Astrocyte of the spinal cord (primary cell): Measurements from ENCODE around the gene BNC2.

Experiments
- DNase-seq: peaks from one replicate; pipeline ENCODE4 v3.0.0; 2011; ENCODE audit warnings: low read depth, low spot score
- H3K4me3 ChIP-seq: 2 replicates; pipeline ENCODE4 v1.5.1; 2011; ENCODE audit warnings: low read depth, mild to moderate bottlenecking, low read length, moderate library complexity
- CTCF ChIP-seq: IDR thresholded peaks from 2 replicates; pipeline ENCODE4 v1.5.1; 2012; ENCODE audit warnings: low read depth, mild to moderate bottlenecking, low read length, inconsistent platforms
- in situ Hi-C: cut with HindIII; loops from 2 replicates; pipeline ENCODE4 v1.10.0; 2017; ENCODE audit warnings: low sequenced_read_pairs

Gene BNC2

DNA sequence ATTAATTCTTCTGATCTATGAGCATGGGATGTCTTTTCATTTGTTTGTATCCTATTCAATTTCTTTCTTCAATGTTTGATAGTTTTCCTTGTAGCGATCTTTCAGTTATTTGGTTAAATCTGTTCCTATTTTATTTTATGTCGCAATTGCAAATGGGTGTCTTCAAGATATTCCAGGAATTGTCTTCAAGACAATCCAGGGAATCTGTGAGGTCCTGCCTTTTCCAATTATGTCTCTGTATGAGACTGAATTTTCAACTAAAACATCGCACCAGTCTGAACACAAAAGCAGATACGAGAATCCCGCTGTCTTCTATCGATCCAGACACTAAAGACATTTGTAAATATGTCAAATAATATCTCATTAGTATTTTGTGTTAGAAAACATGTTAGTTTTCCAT, 485.5 kb downstream of the BNC2 start:
- DNase-seq = no peak
- in situ Hi-C loops = no loop called here
- no peak for TF ChIP-seq CTCF
- no peak overlapping the region for H3K4me3 ChIP-seq

DNA sequence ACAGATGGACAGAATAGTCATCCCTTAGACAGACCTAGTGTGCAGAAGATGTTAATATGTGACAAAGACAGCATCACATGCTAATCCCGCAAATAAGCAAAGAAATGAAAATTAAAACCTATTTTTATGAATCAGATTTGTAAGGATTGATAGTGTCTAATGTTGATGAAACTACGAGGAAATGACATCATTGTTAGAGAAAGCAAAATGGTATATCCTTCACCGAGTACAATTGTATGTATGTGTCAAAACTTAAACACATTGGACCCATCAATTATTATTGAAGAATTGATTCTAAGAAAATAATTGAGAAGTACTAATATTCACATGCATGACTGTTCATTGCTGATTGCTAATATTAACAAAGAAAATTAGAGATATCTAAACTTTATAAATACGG, 493.2 kb downstream of the BNC2 start:
- H3K4me3 ChIP-seq = no peak overlapping the region
- TF ChIP-seq CTCF = no peak
- in situ Hi-C loops = no loop called here
- no peak for DNase-seq

GRCh38 chr9:16371306-16371705, 499.2 kb downstream of the BNC2 start:
- TF ChIP-seq CTCF = no peak
- H3K4me3 ChIP-seq = no peak overlapping the region
- in situ Hi-C loops = no loop called here
- DNase-seq = no peak

DNA sequence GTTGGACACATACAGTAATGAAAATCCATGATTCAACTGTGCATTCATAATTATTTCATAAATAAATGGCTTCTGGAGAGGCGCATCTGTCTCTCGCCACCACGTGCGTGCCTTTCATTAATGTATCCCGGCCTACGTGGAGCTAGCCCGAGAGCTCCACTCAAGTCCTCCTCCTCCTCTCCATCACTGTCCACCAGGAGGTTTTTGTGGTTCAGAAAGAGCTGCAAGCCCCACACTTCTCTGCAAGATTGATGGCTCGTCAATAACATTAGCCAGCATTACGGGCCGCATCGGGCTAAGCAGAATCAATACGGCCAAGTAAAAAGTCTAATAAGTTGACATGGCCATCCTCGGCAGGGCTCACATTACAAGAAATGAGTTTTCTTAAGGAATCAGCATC, 499.8 kb downstream of the BNC2 start:
- no peak for TF ChIP-seq CTCF
- in situ Hi-C loops = no loop called here
- H3K4me3 ChIP-seq = no peak overlapping the region
- no peak for DNase-seq

- no peak overlapping the region for H3K4me3 ChIP-seq
- in situ Hi-C loops = no loop called here
- TF ChIP-seq CTCF = no peak
- DNase-seq = no peak
Measured at GRCh38 chr9:16369427-16369826, 501.0 kb downstream of the BNC2 start.

DNA sequence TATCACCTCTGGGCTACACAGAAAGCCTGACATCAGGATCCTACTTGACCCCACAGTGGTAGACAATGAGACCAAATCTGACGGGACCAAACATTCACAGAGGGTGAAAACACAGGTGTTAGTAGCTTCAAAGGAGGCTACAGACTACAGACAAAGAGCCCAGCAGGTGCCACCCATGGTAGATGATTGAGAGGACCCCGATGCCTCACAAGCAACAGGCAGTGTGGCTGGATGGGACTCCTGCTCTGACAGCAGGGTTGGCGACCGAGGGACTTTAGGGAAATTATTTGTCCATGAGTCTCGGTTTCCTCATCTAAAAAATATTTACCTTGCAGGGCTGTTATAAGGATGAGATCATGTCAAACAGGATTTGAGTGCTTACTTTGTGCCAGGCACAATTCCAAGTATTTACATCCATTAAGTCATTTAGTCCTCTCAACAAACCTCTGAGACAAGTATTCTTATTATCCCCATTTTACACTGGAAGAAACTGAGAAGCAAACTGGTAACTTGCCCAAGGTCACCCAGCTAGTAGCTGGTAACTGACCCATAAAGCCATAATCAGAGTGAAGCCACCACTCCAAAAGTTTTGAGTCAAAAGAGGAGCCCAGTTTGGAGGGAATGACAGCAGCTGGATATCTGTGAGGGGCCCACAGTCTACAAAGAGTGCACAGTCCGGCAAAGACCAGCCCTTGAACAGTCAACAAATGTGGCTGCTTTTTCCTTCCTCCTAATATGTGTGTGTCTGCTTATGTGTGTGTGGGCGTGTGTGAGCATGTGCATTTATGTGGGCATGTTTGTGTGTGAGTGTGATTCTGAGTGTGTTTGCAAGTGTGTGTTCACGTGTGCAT, 502.0 kb downstream of the BNC2 start:
- no peak for DNase-seq
- no peak overlapping the region for H3K4me3 ChIP-seq
- in situ Hi-C loops = no loop called here
- TF ChIP-seq CTCF = no peak
